HG03064 (cell line): Measurements from ENCODE around the gene MYO1C.
"Not testable (repeated sequence)": the region's sequence is repeated elsewhere in the genome, so short reads cannot be mapped to it uniquely, and the experiment has no call there.

Experiments
- ATAC-seq: cut with Tn5 transposase; IDR thresholded peaks from one replicate; pipeline ENCODE4 v1.9.1; 2021; ENCODE audit warnings: low read depth; ENCODE audit not compliant: unreplicated experiment

Gene MYO1C

GRCh38 chr17:1492249-1493206, at the start of gene MYO1C:
Gene MYO1C (minus strand): TSS chr17:1492686. CDS start chr17:1492487, 199 bp downstream.
- ATAC-seq = no peak

- no peak for ATAC-seq
Measured at GRCh38 chr17:1541367-1541904, 49.0 kb upstream of the MYO1C start.

- no peak for ATAC-seq
Measured at GRCh38 chr17:1539811-1540210, 47.3 kb upstream of the MYO1C start.

- ATAC-seq = no peak
Measured at GRCh38 chr17:1535737-1536136, 43.3 kb upstream of the MYO1C start.

- no peak for ATAC-seq
Measured at GRCh38 chr17:1533661-1534325, 41.3 kb upstream of the MYO1C start.

- no peak for ATAC-seq
Measured at GRCh38 chr17:1532836-1533602, 40.5 kb upstream of the MYO1C start.

- ATAC-seq = no peak
Measured at GRCh38 chr17:1529863-1530262, 37.4 kb upstream of the MYO1C start.

- ATAC-seq = not testable (repeated sequence)
Measured at GRCh38 chr17:1526876-1527275, 34.4 kb upstream of the MYO1C start.

- no peak for ATAC-seq
Measured at GRCh38 chr17:1522626-1523025, 30.1 kb upstream of the MYO1C start.

- ATAC-seq = no peak
Measured at GRCh38 chr17:1521086-1521640, 28.7 kb upstream of the MYO1C start.

GRCh38 chr17:1519678-1520077, 27.2 kb upstream of the MYO1C start:
- no peak for ATAC-seq

GRCh38 chr17:1518410-1518809, 25.9 kb upstream of the MYO1C start:
- ATAC-seq = no peak

GRCh38 chr17:1516388-1517161, 24.1 kb upstream of the MYO1C start, which contains the start of gene INPP5K:
Gene INPP5K (minus strand): TSS chr17:1516612. CDS start chr17:1516499, 113 bp downstream.
- peak; percentile 80 for ATAC-seq

- ATAC-seq = no peak
Measured at GRCh38 chr17:1515640-1516387, 23.3 kb upstream of the MYO1C start.

GRCh38 chr17:1512351-1512750, 19.9 kb upstream of the MYO1C start:
- no peak for ATAC-seq

- ATAC-seq = no peak
Measured at GRCh38 chr17:1511756-1512321, 19.4 kb upstream of the MYO1C start.

- ATAC-seq = no peak
Measured at GRCh38 chr17:1511290-1511689, 18.8 kb upstream of the MYO1C start.

GRCh38 chr17:1509290-1509881, 16.9 kb upstream of the MYO1C start:
- no peak for ATAC-seq
